HEK293T (cell line): ENCODE measurements around the gene MAP3K21.

Experiments used
- CTCF ChIA-PET: fragments of 350-600 bp; formaldehyde crosslinking; extraction: SDS; loops from one replicate; lab custom pipeline; 2021; ENCODE audit warnings: antibody characterized with exemption, inconsistent platforms; lab: Yijun Ruan, JAX
- POLR2A ChIA-PET: fragments of 350-600 bp; formaldehyde crosslinking; extraction: SDS; loops from one replicate; lab custom pipeline; 2020; ENCODE audit warnings: antibody characterized with exemption, inconsistent platforms; lab: Yijun Ruan, JAX
- DNase-seq: peaks from one replicate; pipeline ENCODE4 v3.0.0; 2012; ENCODE audit warnings: mixed read lengths; ENCODE audit errors: extremely low spot score
- ARNT ChIP-seq: fragments of 450-650 bp; IDR thresholded peaks from 2 replicates; pipeline ENCODE4 v1.6.1; 2017; ENCODE audit warnings: mild to moderate bottlenecking
- BHLHE40 ChIP-seq: fragments of 450-650 bp; IDR thresholded peaks from 2 replicates; pipeline ENCODE4 v1.6.1; 2016; ENCODE audit warnings: mild to moderate bottlenecking, moderate library complexity, borderline replicate concordance
- CTBP1 ChIP-seq: fragments of 450-650 bp; IDR thresholded peaks from 2 replicates; pipeline ENCODE4 v1.6.1; 2016; ENCODE audit warnings: borderline replicate concordance
- ELF4 ChIP-seq: fragments of 450-650 bp; IDR thresholded peaks from 2 replicates; pipeline ENCODE4 v1.6.1; 2017; ENCODE audit warnings: antibody characterized with exemption
- FOXA1 ChIP-seq: fragments of 450-650 bp; IDR thresholded peaks from 2 replicates; pipeline ENCODE4 v1.6.1; 2016; ENCODE audit warnings: mild to moderate bottlenecking
- FOXK2 ChIP-seq: fragments of 450-650 bp; IDR thresholded peaks from 2 replicates; pipeline ENCODE4 v1.6.1; 2016; ENCODE audit warnings: mild to moderate bottlenecking
- FOXM1 ChIP-seq: fragments of 450-650 bp; IDR thresholded peaks from 2 replicates; pipeline ENCODE4 v1.6.1; 2017; ENCODE audit warnings: mild to moderate bottlenecking, borderline replicate concordance
- HDGF ChIP-seq: fragments of 450-650 bp; IDR thresholded peaks from 2 replicates; pipeline ENCODE4 v1.6.1; 2017; ENCODE audit warnings: antibody characterized with exemption, borderline replicate concordance
- L3MBTL2 ChIP-seq: fragments of 450-650 bp; conservative IDR thresholded peaks from 2 replicates; pipeline ENCODE4 v1.6.1; 2016; ENCODE audit warnings: mild to moderate bottlenecking
- LEF1 ChIP-seq: fragments of 450-650 bp; IDR thresholded peaks from 2 replicates; pipeline ENCODE4 v1.6.1; 2017; ENCODE audit warnings: mild to moderate bottlenecking, borderline replicate concordance
- NFRKB ChIP-seq: fragments of 450-650 bp; IDR thresholded peaks from 2 replicates; pipeline ENCODE4 v1.6.1; 2016; ENCODE audit warnings: mild to moderate bottlenecking, moderate library complexity
- SP1 ChIP-seq: fragments of 450-650 bp; IDR thresholded peaks from 2 replicates; pipeline ENCODE4 v1.6.1; 2017
- SUZ12 ChIP-seq: fragments of 450-650 bp; IDR thresholded peaks from 2 replicates; pipeline ENCODE4 v1.6.1; 2016; ENCODE audit warnings: mild to moderate bottlenecking
- TARDBP ChIP-seq: fragments of 450-650 bp; IDR thresholded peaks from 2 replicates; pipeline ENCODE4 v1.6.1; 2016
- ZNF384 ChIP-seq: fragments of 450-650 bp; IDR thresholded peaks from 2 replicates; pipeline ENCODE4 v1.6.1; 2016
- TF ChIP-seq, protein P1 (sequence below): fragments of 450-650 bp; IDR thresholded peaks from 2 replicates; pipeline ENCODE4 v1.6.1; 2016

The MAP3K21 gene

DNA sequence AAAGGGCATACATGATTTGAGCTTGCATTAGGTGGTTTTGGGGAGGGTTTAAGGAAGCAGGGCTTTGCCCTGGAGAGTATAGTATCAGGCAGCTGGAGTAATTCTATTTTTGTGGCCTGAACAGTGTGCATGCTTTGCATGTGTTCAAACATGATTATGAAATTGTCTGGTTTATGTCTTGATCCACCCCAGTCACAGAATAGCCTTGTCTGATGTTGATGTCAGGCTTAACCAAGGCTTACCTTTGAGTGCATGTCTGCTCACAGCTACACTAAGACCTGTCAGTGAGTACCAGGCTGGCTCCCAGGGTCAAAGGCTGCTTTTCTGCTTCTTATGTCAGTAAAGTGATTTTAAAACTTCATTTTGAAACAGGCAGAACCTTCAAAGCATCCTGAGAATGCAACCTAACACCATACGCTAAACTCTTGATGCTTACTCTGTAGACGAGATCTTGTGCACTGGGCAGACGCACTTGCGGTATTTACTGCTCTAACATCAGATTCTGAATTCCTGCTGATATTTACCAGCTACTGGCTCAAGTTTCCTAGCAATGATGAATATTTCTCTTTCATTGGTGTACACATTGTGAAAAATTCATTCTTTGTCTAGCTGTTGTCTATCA lies 78.9 kb downstream of the MAP3K21 start:
- TF ChIP-seq SUZ12 (no peak), BHLHE40 (no peak), L3MBTL2 (no peak), NFRKB (no peak), FOXA1 (no peak), SP1 (no peak), FOXM1 (no peak), TARDBP (no peak), ZNF384 (no peak), CTBP1 (no peak)
- TF ChIP-seq, protein P1, sequence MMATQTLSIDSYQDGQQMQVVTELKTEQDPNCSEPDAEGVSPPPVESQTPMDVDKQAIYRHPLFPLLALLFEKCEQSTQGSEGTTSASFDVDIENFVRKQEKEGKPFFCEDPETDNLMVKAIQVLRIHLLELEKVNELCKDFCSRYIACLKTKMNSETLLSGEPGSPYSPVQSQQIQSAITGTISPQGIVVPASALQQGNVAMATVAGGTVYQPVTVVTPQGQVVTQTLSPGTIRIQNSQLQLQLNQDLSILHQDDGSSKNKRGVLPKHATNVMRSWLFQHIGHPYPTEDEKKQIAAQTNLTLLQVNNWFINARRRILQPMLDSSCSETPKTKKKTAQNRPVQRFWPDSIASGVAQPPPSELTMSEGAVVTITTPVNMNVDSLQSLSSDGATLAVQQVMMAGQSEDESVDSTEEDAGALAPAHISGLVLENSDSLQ = no peak
- DNase-seq = no peak
- POLR2A ChIA-PET = no interaction called here
- CTCF ChIA-PET = no interaction called here

DNA sequence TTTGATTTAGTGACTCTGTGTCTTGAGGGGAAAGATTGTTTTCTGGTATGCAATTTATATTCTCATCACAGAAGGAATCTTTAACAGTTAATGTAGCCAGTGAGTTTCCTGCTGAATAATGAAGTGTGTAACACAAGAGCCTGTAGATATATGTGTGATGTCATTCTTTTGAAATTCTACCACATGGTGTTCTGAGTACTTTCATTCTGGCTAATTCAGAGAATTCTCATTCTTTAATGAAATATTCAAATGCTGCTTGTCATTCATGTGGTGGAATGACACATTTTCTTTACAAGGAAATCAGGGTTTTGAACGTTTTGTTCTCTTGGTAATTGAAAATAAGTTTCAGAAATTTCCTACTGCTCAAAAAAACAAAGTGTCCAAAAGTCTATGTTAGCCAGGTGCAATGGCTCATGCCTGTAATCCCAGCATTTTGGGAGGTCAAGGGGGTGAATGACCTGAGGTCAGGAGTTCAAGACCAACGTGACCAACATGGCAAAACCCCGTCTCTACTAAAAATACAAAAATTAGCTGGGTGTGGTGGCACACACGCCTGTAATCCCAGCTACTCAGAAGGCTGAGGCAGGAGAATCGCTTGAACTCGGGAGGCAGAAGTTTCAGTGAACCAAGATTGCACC lies 79.6 kb downstream of the MAP3K21 start:
- TF ChIP-seq LEF1 (no peak), ARNT (no peak), CTBP1 (no peak), SUZ12 (no peak), TARDBP (no peak), ZNF384 (no peak)
- TF ChIP-seq, protein P1 = no peak
- CTCF ChIA-PET = no interaction called here
- POLR2A ChIA-PET = no interaction called here
- no peak for DNase-seq

DNA sequence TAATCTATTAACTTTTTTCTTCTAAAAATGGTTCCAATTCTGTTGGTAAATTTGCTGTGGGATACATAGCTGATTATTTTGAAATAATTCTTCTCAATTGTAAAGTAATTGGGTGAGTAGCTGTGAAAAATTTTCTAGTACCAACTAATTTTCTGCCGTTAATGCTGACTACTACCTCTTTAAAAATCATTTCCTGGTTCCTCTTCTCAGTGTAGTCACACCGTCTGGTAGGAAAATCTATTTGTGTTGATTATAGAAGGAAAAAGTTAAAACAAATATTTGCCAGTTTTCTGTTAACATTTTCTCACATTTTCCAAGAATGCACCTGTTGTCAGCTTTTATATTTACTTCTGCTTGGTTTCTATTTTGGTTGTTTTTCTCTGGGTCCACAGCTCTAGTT lies 82.0 kb downstream of the MAP3K21 start:
- ChIA-PET CTCF (no interaction called here), POLR2A (no interaction called here)
- TF ChIP-seq HDGF = no peak
- no peak for TF ChIP-seq ZNF384
- TF ChIP-seq ELF4 = no peak
- TF ChIP-seq CTBP1 = no peak
- TF ChIP-seq SUZ12 = no peak
- no peak for TF ChIP-seq FOXM1
- no peak for TF ChIP-seq BHLHE40
- no peak for TF ChIP-seq ARNT
- no peak for TF ChIP-seq FOXA1
- no peak for TF ChIP-seq FOXK2
- no peak for TF ChIP-seq LEF1
- no peak for DNase-seq

DNA sequence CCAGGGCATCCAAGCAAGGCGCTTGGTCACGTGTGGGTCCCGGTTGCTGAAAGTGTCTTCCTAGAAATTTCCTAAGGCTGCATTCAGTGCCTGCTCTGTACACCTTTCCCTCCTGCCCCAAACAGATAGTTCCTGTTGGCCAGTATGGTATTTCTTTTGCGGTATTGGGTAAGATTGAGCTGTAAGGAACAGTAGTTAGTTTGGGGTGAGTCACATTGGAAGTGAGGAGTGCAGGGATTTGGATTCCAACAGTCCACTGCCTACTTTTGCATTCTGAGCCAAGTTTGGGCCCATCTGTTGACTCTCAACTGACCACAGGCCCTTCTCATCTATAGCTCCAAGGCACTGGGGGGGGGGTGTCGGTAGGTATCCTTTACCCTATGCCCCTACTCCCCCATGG lies 83.4 kb downstream of the MAP3K21 start:
- DNase-seq = no peak
- TF ChIP-seq SP1 (no peak), ZNF384 (no peak), CTBP1 (no peak), FOXA1 (no peak), L3MBTL2 (no peak), BHLHE40 (no peak), FOXK2 (no peak), HDGF (no peak), TARDBP (no peak), ARNT (no peak), ELF4 (no peak), FOXM1 (no peak), SUZ12 (no peak), NFRKB (no peak)
- TF ChIP-seq, protein P1 = no peak
- POLR2A ChIA-PET = no interaction called here
- CTCF ChIA-PET = no interaction called here

DNA sequence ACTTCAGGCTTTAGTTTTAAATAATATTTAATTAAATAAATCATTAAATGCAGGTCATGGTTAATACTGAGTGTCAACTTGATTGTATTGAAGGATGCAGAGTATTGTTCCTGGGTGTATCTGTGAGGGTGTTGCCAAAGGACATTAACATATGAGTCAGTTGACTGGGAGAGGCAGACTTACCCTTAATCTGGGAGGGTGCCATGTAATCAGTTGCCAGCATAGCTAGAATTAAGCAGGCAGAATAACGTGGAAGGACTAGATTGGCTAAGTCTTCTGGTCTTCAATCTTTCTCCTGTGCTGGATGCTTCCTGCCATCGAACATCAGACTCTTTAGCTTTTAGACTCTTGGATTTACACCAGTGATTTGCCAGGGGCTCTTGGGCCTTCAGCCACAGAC lies 85.3 kb downstream of the MAP3K21 start:
- no peak for DNase-seq
- CTCF ChIA-PET = interaction anchor here (1.4 kb wide), 1 partner anchor 17 kb away, joined by 3 read pairs; no protein-coding TSS in a partner anchor
- POLR2A ChIA-PET = no interaction called here
- TF ChIP-seq TARDBP (no peak), HDGF (no peak), SUZ12 (no peak), ZNF384 (no peak), L3MBTL2 (no peak), BHLHE40 (no peak), FOXK2 (no peak), ELF4 (no peak), NFRKB (no peak), FOXA1 (no peak), LEF1 (no peak), ARNT (no peak), CTBP1 (no peak), FOXM1 (no peak), SP1 (no peak)
- TF ChIP-seq, protein P1 = no peak
